Measurements from ENCODE around the gene MORN3. TPM values are rescaled to one million over a fixed set of nuclear protein-coding genes. Genes with fewer than 3 reads are reported as not detected.
"Not testable (repeated sequence)": the region's sequence is repeated elsewhere in the genome, so short reads cannot be mapped to it uniquely, and the experiment has no call there.

The MORN3 gene
- total and polyA plus RNA-seq, 2 of the 4 experiments (the other 2 are of a cell fraction), result 0.18 to 0.22 TPM

GRCh38 chr12:121634836-121635235, 34.6 kb downstream of the MORN3 start:
- no peak overlapping the region for H3K56ac ChIP-seq (ENCODE audit: extremely low read depth, insufficient read depth, low read length)
- no peak overlapping the region for H2BK5ac ChIP-seq (ENCODE audit: low read depth, low read length, poor library complexity, severe bottlenecking)
- no peak for DNase-seq
- H3K4me2 ChIP-seq (ENCODE audit: low read depth, low read length), result no peak overlapping the region
- TF ChIP-seq POLR2A (IDR thresholded peaks at IDR 0.05; ENCODE audit: low read depth, low read length), result no peak
- TF ChIP-seq RCOR1 (IDR thresholded peaks at IDR 0.05; ENCODE audit: insufficient replicate concordance, low read length), result no peak
- no peak for TF ChIP-seq MXI1 (IDR thresholded peaks at IDR 0.05; ENCODE audit: borderline replicate concordance, low read depth, low read length)
- no peak for TF ChIP-seq RFX5 (IDR thresholded peaks at IDR 0.05; ENCODE audit: low read depth, low read length)
- no peak for TF ChIP-seq MAZ (IDR thresholded peaks at IDR 0.05; ENCODE audit: borderline replicate concordance, low read depth, low read length)
- no peak for TF ChIP-seq CEBPB (IDR thresholded peaks at IDR 0.05; ENCODE audit: low read depth, low read length)
- no peak for TF ChIP-seq FOS (IDR thresholded peaks at IDR 0.05; ENCODE audit: low read depth, low read length)
- no peak for TF ChIP-seq USF2 (IDR thresholded peaks at IDR 0.05; ENCODE audit: low read depth, low read length)
- H3K23ac ChIP-seq (ENCODE audit: low read depth, low read length), result no peak overlapping the region
- no peaks in the 10 kb centered on the region for H3K9me3 ChIP-seq (ENCODE audit: control insufficient read depth, insufficient read depth, low read length)
- H3K27me3 ChIP-seq (ENCODE audit: control insufficient read depth, insufficient read depth, low read length), result no peaks in the 10 kb centered on the region
- H2BK20ac ChIP-seq (ENCODE audit: low read depth, low read length), result no peak overlapping the region
- no peak overlapping the region for H3K4me3 ChIP-seq (ENCODE audit: insufficient read depth, low read depth, low read length)
- CTCF ChIA-PET, result no interaction called here
- intact Hi-C loops (cut with micrococcal nuclease), result no loop called here
- H2AK5ac ChIP-seq (ENCODE audit: low read depth, low read length), result no peak overlapping the region
- peaks cover 15% of the 10 kb centered on the region for H3K4me1 ChIP-seq (ENCODE audit: control insufficient read depth, insufficient read depth, low read length)
- dilution Hi-C loops (cut with HindIII; ENCODE audit: low sequenced_read_pairs, unreplicated experiment), result no loop called here
- no peak overlapping the region for H3K18ac ChIP-seq (ENCODE audit: low read depth, low read length)
- no peak overlapping the region for H3K4ac ChIP-seq (ENCODE audit: low read depth, low read length)
- H3K14ac ChIP-seq (replicated peaks; ENCODE audit: low read depth, low read length), result no peak overlapping the region
- H4K5ac ChIP-seq (ENCODE audit: low read depth, low read length), result no peak overlapping the region
- H4K8ac ChIP-seq (ENCODE audit: low read depth in 2 of 2, low read length in 2 of 2), result no peak overlapping the region
- no peak overlapping the region for H3K9ac ChIP-seq (ENCODE audit: low read depth, low read length)
- H3K36me3 ChIP-seq (ENCODE audit: control insufficient read depth, insufficient read depth, low read length), result no peaks in the 10 kb centered on the region
- peaks cover 10% of the 10 kb centered on the region for H4K20me1 ChIP-seq (ENCODE audit: insufficient read depth, low read length)
- no peak overlapping the region for H4K91ac ChIP-seq (ENCODE audit: insufficient read depth, low read depth, low read length)
- in situ Hi-C loops (cut with MboI; ENCODE audit: low sequenced_read_pairs), result no loop called here
- peaks cover 17% of the 10 kb centered on the region for H3K9me1 ChIP-seq (ENCODE audit: insufficient read depth, low read length)
- POLR2A ChIA-PET (ENCODE audit: unreplicated experiment), result no interaction called here
- no peak overlapping the region for H2BK15ac ChIP-seq (ENCODE audit: low read depth, low read length)
- no peak overlapping the region for H2BK120ac ChIP-seq (ENCODE audit: low read depth, low read length)
- no TSS peak for BruUV-seq (replicated peaks)
- H2AK9ac ChIP-seq (replicated peaks; ENCODE audit: low read depth, low read length, poor library complexity), result no peak overlapping the region
- ATAC-seq (ENCODE audit: low read depth), result no peak
- H3K27ac ChIP-seq (ENCODE audit: insufficient read depth, low read length), result no peak overlapping the region
- H2AFZ ChIP-seq (replicated peaks; ENCODE audit: low read length, poor library complexity), result no peak overlapping the region
- peaks cover 20 to 60% of the 10 kb centered on the region in 2 experiments for H3K79me1 ChIP-seq (ENCODE audit: low read depth in 1 of 2, low read length in 2 of 2)
- WGBS, 2 experiments (ENCODE audit: extremely low coverage in 2 of 2, insufficient read length in 1 of 2), result no CpG with 5 or more reads among the region's 13 CpGs

- H2BK5ac ChIP-seq (ENCODE audit: low read depth, low read length, poor library complexity, severe bottlenecking); H3K23ac ChIP-seq (ENCODE audit: low read depth, low read length); H3K27ac ChIP-seq (ENCODE audit: insufficient read depth, low read length); H3K27me3 ChIP-seq (ENCODE audit: control insufficient read depth, insufficient read depth, low read length); in situ Hi-C loops (cut with MboI; ENCODE audit: low sequenced_read_pairs); H3K4me3 ChIP-seq (ENCODE audit: insufficient read depth, low read depth, low read length); H4K91ac ChIP-seq (ENCODE audit: insufficient read depth, low read depth, low read length); H2AFZ ChIP-seq (replicated peaks; ENCODE audit: low read length, poor library complexity); dilution Hi-C loops (cut with HindIII; ENCODE audit: low sequenced_read_pairs, unreplicated experiment); H2BK120ac ChIP-seq (ENCODE audit: low read depth, low read length); H2BK15ac ChIP-seq (ENCODE audit: low read depth, low read length); ATAC-seq (ENCODE audit: low read depth); BruUV-seq (replicated peaks); H3K4me2 ChIP-seq (ENCODE audit: low read depth, low read length); intact Hi-C loops (cut with micrococcal nuclease); POLR2A ChIA-PET (ENCODE audit: unreplicated experiment); CTCF ChIA-PET; H2BK20ac ChIP-seq (ENCODE audit: low read depth, low read length); H3K14ac ChIP-seq (replicated peaks; ENCODE audit: low read depth, low read length); H4K5ac ChIP-seq (ENCODE audit: low read depth, low read length); H3K56ac ChIP-seq (ENCODE audit: extremely low read depth, insufficient read depth, low read length); H2AK5ac ChIP-seq (ENCODE audit: low read depth, low read length); H3K36me3 ChIP-seq (ENCODE audit: control insufficient read depth, insufficient read depth, low read length); H3K18ac ChIP-seq (ENCODE audit: low read depth, low read length); H3K9me3 ChIP-seq (ENCODE audit: control insufficient read depth, insufficient read depth, low read length); H2AK9ac ChIP-seq (replicated peaks; ENCODE audit: low read depth, low read length, poor library complexity); H4K8ac ChIP-seq (ENCODE audit: low read depth in 2 of 2, low read length in 2 of 2); H3K9ac ChIP-seq (ENCODE audit: low read depth, low read length); DNase-seq; H3K4ac ChIP-seq (ENCODE audit: low read depth, low read length): not testable (repeated sequence)
- Histone ChIP-seq H3K79me1 (ENCODE audit: low read depth in 1 of 2, low read length in 2 of 2) (peaks cover 22 to 64% of the 10 kb centered on the region in 2 experiments), H4K20me1 (ENCODE audit: insufficient read depth, low read length) (peaks cover 11% of the 10 kb centered on the region), H3K4me1 (ENCODE audit: control insufficient read depth, insufficient read depth, low read length) (peaks cover 20% of the 10 kb centered on the region), H3K9me1 (ENCODE audit: insufficient read depth, low read length) (peaks cover 22% of the 10 kb centered on the region)
- no CpG with 5 or more reads among the region's 11 CpGs for WGBS, 2 experiments (ENCODE audit: extremely low coverage in 2 of 2, insufficient read length in 1 of 2)
Observed at GRCh38 chr12:121633833-121634196, 35.6 kb downstream of the MORN3 start.

Measured in IMR-90 (cell line).